Renal cortical epithelial cell (primary cell): ENCODE measurements around the gene NIM1K. TPM values are rescaled to one million over a fixed set of nuclear protein-coding genes. Genes with fewer than 3 reads are reported as not detected.
"Not testable (repeated sequence)": the region's sequence is repeated elsewhere in the genome, so short reads cannot be mapped to it uniquely, and the experiment has no call there.

Experiments used
- DNase-seq: peaks from one replicate; pipeline ENCODE4 v3.0.0-alpha.2; 2011; ENCODE audit warnings: low read depth
- total RNA-seq: library from RNA; depleted of rRNA; stranded (reverse); fragments of >200 nt; gene quantifications from 2 replicates; pipeline ENCODE4 v1.2.3, GENCODE V29; 2014

The NIM1K gene
- total RNA-seq, 1 donor from 2014 or later: 0.80 TPM

GRCh38 chr5:43313854-43314457, 121.9 kb downstream of the NIM1K start:
- DNase-seq: no peak

- DNase-seq: no peak
Observed at GRCh38 chr5:43314724-43315123, 122.7 kb downstream of the NIM1K start.

GRCh38 chr5:43315263-43315662, 123.2 kb downstream of the NIM1K start:
- DNase-seq: peak; percentile 89

GRCh38 chr5:43315682-43316081, 123.7 kb downstream of the NIM1K start:
- DNase-seq: no peak

- DNase-seq: no peak
Observed at GRCh38 chr5:43316421-43316820, 124.4 kb downstream of the NIM1K start.

GRCh38 chr5:43320846-43321245, 128.8 kb downstream of the NIM1K start:
- no peak for DNase-seq

GRCh38 chr5:43323488-43323887, 131.5 kb downstream of the NIM1K start:
- DNase-seq: not testable (repeated sequence)

- DNase-seq: not testable (repeated sequence)
Observed at GRCh38 chr5:43325624-43326023, 133.6 kb downstream of the NIM1K start.

Other genes with a start within 250 kb of the NIM1K start
- 0.52 and 3.0 TPM in 2 replicates for gene ANXA2R, start 151.9 kb upstream of the NIM1K start, total RNA-seq
- 36.5 and 60.0 TPM in 2 replicates for gene ZNF131, start 71.3 kb upstream of the NIM1K start, total RNA-seq
- gene HMGCS1, start 121.2 kb downstream of the NIM1K start, total RNA-seq: 39.0 and 136 TPM in 2 replicates
- gene CCL28, start 220.2 kb downstream of the NIM1K start, total RNA-seq: 11.0 and 26.6 TPM in 2 replicates